SIG-M5 treated with dmso at 0.1 percent for 504 hours (cell line): ENCODE data around the gene ELMOD3.
"Not testable (repeated sequence)": the region's sequence is repeated elsewhere in the genome, so short reads cannot be mapped to it uniquely, and the experiment has no call there.

Experiments used
- DNase-seq: peaks from one replicate; lab custom pipeline; 2025; ENCODE audit not compliant: unreplicated experiment; lab: John Stamatoyannopoulos, UW

Gene ELMOD3

GRCh38 chr2:85329181-85329651 lies 25.4 kb upstream of the ELMOD3 start:
- no peak for DNase-seq

- DNase-seq = not testable (repeated sequence)
Measured at GRCh38 chr2:85329701-85330100, 24.9 kb upstream of the ELMOD3 start.

- no peak for DNase-seq
Measured at GRCh38 chr2:85330839-85331636, 23.5 kb upstream of the ELMOD3 start.

GRCh38 chr2:85333877-85334276 lies 20.7 kb upstream of the ELMOD3 start:
- not testable (repeated sequence) for DNase-seq

GRCh38 chr2:85334928-85335327 lies 19.6 kb upstream of the ELMOD3 start:
- DNase-seq = no peak

GRCh38 chr2:85340034-85340892 lies 14.3 kb upstream of the ELMOD3 start:
- no peak for DNase-seq

GRCh38 chr2:85341269-85342029 lies 13.1 kb upstream of the ELMOD3 start:
- DNase-seq = no peak

GRCh38 chr2:85342156-85342555 lies 12.4 kb upstream of the ELMOD3 start:
- DNase-seq = no peak

GRCh38 chr2:85343207-85343895 lies 11.2 kb upstream of the ELMOD3 start:
- DNase-seq = not testable (repeated sequence)

- DNase-seq = no peak
Measured at GRCh38 chr2:85344356-85344954, 10.1 kb upstream of the ELMOD3 start.

- no peak for DNase-seq
Measured at GRCh38 chr2:85347599-85347998, 7.0 kb upstream of the ELMOD3 start.

GRCh38 chr2:85353876-85354285 lies 688 bp upstream of the ELMOD3 start:
- DNase-seq = no peak

GRCh38 chr2:85355073-85355410 lies 473 bp downstream of the ELMOD3 start:
- DNase-seq = no peak

GRCh38 chr2:85355521-85355920 lies 952 bp downstream of the ELMOD3 start:
- no peak for DNase-seq

GRCh38 chr2:85356186-85356585 lies 1.6 kb downstream of the ELMOD3 start:
- DNase-seq = no peak

- no peak for DNase-seq
Measured at GRCh38 chr2:85357736-85358135, 3.2 kb downstream of the ELMOD3 start.

- not testable (repeated sequence) for DNase-seq
Measured at GRCh38 chr2:85362653-85363387, 8.3 kb downstream of the ELMOD3 start.

- no peak for DNase-seq
Measured at GRCh38 chr2:85367180-85367579, 12.6 kb downstream of the ELMOD3 start.

- DNase-seq = no peak
Measured at GRCh38 chr2:85368921-85369320, 14.4 kb downstream of the ELMOD3 start.

GRCh38 chr2:85369500-85369899 lies 14.9 kb downstream of the ELMOD3 start:
- DNase-seq = no peak
